Measurements from ENCODE around the gene LCN12. TPM values are rescaled to one million over a fixed set of nuclear protein-coding genes. Genes with fewer than 3 reads are reported as not detected.

LCN12 gene
- total RNA-seq, 1 donor from 2014 or later = not detected

- Histone ChIP-seq H4K20me1 (ENCODE audit: low read depth) (peaks cover 25% of the 10 kb centered on the region), H3K9me3 (ENCODE audit: low read depth) (no peaks in the 10 kb centered on the region), H3K79me2 (ENCODE audit: low read depth) (peaks cover 10% of the 10 kb centered on the region), H3K4me3 (no peak overlapping the region), H3F3A (ENCODE audit: low read depth) (no peaks in the 10 kb centered on the region), H3K27me3 (no peaks in the 10 kb centered on the region), H2AFZ (replicated peaks) (no peak overlapping the region), H3K36me3 (no peaks in the 10 kb centered on the region), H3K9ac (no peak overlapping the region), H3K4me1 (no peaks in the 10 kb centered on the region), H3K4me2 (no peak overlapping the region), H3K27ac (no peak overlapping the region)
- Mint-ChIP-seq H3K9me3 (no peaks in the 10 kb centered on the region), H3K27me3 (ENCODE audit: insufficient read depth, low read depth) (peaks cover 10% of the 10 kb centered on the region), H3K4me3 (no peak overlapping the region), H3K4me1 (peaks cover 3% of the 10 kb centered on the region), H3K36me3 (peaks cover 14% of the 10 kb centered on the region), H3K27ac (no peak overlapping the region)
- DNase-seq (ENCODE audit: low spot score) = no peak
- TF ChIP-seq EZH2phosphoT487 (IDR thresholded peaks at IDR 0.05) = no peak
- TF ChIP-seq, protein P1, sequence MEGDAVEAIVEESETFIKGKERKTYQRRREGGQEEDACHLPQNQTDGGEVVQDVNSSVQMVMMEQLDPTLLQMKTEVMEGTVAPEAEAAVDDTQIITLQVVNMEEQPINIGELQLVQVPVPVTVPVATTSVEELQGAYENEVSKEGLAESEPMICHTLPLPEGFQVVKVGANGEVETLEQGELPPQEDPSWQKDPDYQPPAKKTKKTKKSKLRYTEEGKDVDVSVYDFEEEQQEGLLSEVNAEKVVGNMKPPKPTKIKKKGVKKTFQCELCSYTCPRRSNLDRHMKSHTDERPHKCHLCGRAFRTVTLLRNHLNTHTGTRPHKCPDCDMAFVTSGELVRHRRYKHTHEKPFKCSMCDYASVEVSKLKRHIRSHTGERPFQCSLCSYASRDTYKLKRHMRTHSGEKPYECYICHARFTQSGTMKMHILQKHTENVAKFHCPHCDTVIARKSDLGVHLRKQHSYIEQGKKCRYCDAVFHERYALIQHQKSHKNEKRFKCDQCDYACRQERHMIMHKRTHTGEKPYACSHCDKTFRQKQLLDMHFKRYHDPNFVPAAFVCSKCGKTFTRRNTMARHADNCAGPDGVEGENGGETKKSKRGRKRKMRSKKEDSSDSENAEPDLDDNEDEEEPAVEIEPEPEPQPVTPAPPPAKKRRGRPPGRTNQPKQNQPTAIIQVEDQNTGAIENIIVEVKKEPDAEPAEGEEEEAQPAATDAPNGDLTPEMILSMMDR (IDR thresholded peaks at IDR 0.05) = no peak
- TF ChIP-seq EZH2 (IDR thresholded peaks at IDR 0.05) = no peak
Measured at GRCh38 chr9:136941231-136942111, 10.6 kb upstream of the LCN12 start.

DNA sequence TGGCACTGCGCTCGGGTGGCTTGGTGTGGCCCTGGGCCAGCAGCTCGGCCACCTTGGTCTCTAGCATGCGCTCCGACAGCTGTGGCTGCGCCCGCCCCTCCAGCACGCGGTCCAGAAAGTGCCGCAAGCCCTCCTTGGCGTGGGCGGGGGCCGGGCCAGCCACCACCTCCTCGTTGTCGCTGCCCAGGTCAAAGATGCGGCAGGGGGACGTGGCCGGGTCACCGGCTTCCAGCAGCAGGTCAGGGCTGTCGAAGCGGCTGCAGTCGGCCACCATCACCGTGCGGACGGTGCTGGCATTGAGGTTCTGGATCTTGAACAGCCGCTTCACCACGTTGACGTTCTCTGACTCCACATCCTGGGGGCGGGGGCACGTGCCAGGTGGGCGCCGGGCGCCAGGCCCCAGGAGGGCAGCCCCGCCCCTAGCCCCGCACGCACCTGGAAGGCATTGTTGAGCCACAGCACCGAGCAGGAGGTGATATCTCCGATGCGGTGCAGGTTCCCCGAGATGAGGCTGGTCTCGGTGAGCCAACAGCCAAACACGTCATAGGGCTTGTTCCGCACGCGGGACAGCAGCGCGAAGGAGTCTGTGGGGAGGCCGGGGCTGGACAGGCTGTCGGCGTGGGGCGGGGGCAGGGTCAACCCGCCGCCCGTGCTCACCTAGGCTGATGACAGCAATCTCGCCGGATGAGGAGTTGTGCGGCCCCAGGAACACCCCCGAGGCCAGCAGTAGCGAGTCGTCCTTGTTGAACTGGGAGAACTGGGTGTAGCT is 9.8 kb upstream of the LCN12 start:
- peaks cover under 1% of the 10 kb centered on the region for H3F3A ChIP-seq (ENCODE audit: low read depth)
- Mint-ChIP-seq H3K9me3 (no peaks in the 10 kb centered on the region), H3K4me3 (peak overlapping the region; percentile 76), H3K27ac (no peak overlapping the region), H3K27me3 (ENCODE audit: insufficient read depth, low read depth) (peaks cover 10% of the 10 kb centered on the region), H3K4me1 (peaks cover 3% of the 10 kb centered on the region), H3K36me3 (peaks cover 9% of the 10 kb centered on the region)
- no peak overlapping the region for H3K4me2 ChIP-seq
- DNase-seq (ENCODE audit: low spot score) = no peak
- H4K20me1 ChIP-seq (ENCODE audit: low read depth) = peaks cover 25% of the 10 kb centered on the region
- no peak overlapping the region for H3K4me3 ChIP-seq
- H3K9ac ChIP-seq = no peak overlapping the region
- H3K27me3 ChIP-seq = no peaks in the 10 kb centered on the region
- no peak overlapping the region for H3K27ac ChIP-seq
- peaks cover 10% of the 10 kb centered on the region for H3K79me2 ChIP-seq (ENCODE audit: low read depth)
- no peak overlapping the region for H2AFZ ChIP-seq (replicated peaks)
- no peaks in the 10 kb centered on the region for H3K36me3 ChIP-seq
- TF ChIP-seq EZH2phosphoT487 (IDR thresholded peaks at IDR 0.05) = no peak
- TF ChIP-seq, protein P1 (IDR thresholded peaks at IDR 0.05) = no peak
- TF ChIP-seq EZH2 (IDR thresholded peaks at IDR 0.05) = no peak
- no peaks in the 10 kb centered on the region for H3K9me3 ChIP-seq (ENCODE audit: low read depth)
- H3K4me1 ChIP-seq = no peaks in the 10 kb centered on the region

GRCh38 chr9:136942881-136943230 is 9.2 kb upstream of the LCN12 start:
- Histone ChIP-seq H3K9me3 (ENCODE audit: low read depth) (no peaks in the 10 kb centered on the region), H3K4me2 (peak overlapping the region; percentile 100), H3K36me3 (no peaks in the 10 kb centered on the region), H2AFZ (replicated peaks) (no peak overlapping the region), H3K9ac (no peak overlapping the region), H3K4me1 (no peaks in the 10 kb centered on the region), H3F3A (ENCODE audit: low read depth) (peaks cover 6% of the 10 kb centered on the region), H4K20me1 (ENCODE audit: low read depth) (peaks cover 25% of the 10 kb centered on the region), H3K79me2 (ENCODE audit: low read depth) (peaks cover 10% of the 10 kb centered on the region), H3K27me3 (no peaks in the 10 kb centered on the region), H3K27ac (no peak overlapping the region), H3K4me3 (no peak overlapping the region)
- Mint-ChIP-seq H3K36me3 (peaks cover 8% of the 10 kb centered on the region), H3K27me3 (ENCODE audit: insufficient read depth, low read depth) (peaks cover 10% of the 10 kb centered on the region), H3K4me3 (peak overlapping the region; percentile 76), H3K27ac (no peak overlapping the region), H3K4me1 (peaks cover 3% of the 10 kb centered on the region), H3K9me3 (no peaks in the 10 kb centered on the region)
- TF ChIP-seq, protein P1 (IDR thresholded peaks at IDR 0.05) = no peak
- TF ChIP-seq EZH2phosphoT487 (IDR thresholded peaks at IDR 0.05) = no peak
- TF ChIP-seq EZH2 (IDR thresholded peaks at IDR 0.05) = no peak
- no peak for DNase-seq (ENCODE audit: low spot score)

Measured in neural progenitor cell (in vitro differentiated cells).